Breast epithelium (tissue), 3 donors: Measurements from ENCODE around the gene LTBP2.

Experiments used
- POLR2A ChIP-seq: fragments of 450-650 bp; IDR thresholded peaks from one replicate; pipeline ENCODE4 v1.6.1; 2016; ENCODE audit warnings: antibody characterized with exemption, mild to moderate bottlenecking, moderate library complexity
- POLR2AphosphoS5 ChIP-seq, 3 donors: sonication (generic); formaldehyde crosslinking; IDR thresholded peaks; one replicate each; pipeline ENCODE4 v1.6.1; 2017; ENCODE audit warnings: antibody characterized with exemption in 3 of 3
- TF ChIP-seq, protein P1 (sequence below), 3 donors: fragments of 450-650 bp; IDR thresholded peaks; one replicate each; pipeline ENCODE4 v1.5.1; 2016 to 2017; ENCODE audit warnings: antibody characterized with exemption in 3 of 3, mild to moderate bottlenecking in 3 of 3, moderate library complexity in 3 of 3

DNA sequence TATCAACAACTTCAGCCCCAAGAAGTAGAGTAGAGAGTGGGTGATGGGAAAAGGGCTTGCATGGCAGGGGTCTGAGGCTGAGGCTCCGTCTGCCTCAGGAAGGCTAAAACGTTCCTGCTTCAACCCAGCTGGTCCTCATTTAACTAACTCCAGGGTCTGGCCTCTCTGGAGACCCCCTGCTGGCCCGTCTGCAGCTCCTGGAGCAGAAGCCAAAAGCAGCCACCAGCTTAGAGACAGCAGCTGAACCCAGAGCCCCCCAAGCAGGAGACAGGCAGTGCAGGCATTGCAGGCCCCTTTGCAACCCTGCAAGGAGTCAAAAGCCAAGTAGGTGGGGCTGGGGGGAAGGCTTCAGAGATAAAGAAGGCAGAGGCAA lies 25.1 kb upstream of the LTBP2 start:
- TF ChIP-seq, protein P1, sequence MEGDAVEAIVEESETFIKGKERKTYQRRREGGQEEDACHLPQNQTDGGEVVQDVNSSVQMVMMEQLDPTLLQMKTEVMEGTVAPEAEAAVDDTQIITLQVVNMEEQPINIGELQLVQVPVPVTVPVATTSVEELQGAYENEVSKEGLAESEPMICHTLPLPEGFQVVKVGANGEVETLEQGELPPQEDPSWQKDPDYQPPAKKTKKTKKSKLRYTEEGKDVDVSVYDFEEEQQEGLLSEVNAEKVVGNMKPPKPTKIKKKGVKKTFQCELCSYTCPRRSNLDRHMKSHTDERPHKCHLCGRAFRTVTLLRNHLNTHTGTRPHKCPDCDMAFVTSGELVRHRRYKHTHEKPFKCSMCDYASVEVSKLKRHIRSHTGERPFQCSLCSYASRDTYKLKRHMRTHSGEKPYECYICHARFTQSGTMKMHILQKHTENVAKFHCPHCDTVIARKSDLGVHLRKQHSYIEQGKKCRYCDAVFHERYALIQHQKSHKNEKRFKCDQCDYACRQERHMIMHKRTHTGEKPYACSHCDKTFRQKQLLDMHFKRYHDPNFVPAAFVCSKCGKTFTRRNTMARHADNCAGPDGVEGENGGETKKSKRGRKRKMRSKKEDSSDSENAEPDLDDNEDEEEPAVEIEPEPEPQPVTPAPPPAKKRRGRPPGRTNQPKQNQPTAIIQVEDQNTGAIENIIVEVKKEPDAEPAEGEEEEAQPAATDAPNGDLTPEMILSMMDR (IDR thresholded peaks at IDR 0.05) = no peak
- no peak for TF ChIP-seq POLR2A
- TF ChIP-seq POLR2AphosphoS5 (IDR thresholded peaks at IDR 0.05) = no peak
